Measurements from ENCODE around the gene PXDN.
"Not testable (repeated sequence)": the region's sequence is repeated elsewhere in the genome, so short reads cannot be mapped to it uniquely, and the experiment has no call there.

PXDN gene

DNA sequence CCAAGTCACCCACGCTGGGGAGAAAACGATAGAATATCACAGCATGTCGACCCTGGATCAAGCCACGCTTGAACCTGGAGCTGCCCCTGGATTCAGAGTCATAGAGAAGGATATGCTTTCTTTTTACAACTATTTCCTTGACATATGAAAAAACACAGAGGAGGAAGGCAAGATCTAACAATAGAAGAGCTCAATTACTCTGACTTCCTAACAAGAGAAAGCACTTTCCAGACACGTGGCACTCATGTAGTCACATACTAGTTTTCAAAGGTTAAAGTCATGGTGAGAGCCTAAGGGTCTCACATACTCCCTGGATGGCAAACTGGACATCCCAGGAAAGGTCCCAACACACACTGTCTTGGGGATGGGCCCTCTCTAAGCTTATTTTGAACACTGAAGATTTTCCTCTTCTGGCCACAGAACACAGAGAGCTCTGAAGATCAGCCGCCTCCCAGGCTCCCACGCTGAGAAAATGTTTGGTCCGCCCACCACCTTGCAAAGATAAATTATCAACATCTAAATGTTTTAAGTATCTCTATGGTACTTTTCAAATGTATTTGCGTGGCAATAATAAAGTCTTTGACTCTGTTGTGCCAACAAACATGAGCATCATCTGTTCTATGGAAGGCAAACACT is 4.9 kb downstream of the PXDN start:
- DNase-seq: no peak

DNA sequence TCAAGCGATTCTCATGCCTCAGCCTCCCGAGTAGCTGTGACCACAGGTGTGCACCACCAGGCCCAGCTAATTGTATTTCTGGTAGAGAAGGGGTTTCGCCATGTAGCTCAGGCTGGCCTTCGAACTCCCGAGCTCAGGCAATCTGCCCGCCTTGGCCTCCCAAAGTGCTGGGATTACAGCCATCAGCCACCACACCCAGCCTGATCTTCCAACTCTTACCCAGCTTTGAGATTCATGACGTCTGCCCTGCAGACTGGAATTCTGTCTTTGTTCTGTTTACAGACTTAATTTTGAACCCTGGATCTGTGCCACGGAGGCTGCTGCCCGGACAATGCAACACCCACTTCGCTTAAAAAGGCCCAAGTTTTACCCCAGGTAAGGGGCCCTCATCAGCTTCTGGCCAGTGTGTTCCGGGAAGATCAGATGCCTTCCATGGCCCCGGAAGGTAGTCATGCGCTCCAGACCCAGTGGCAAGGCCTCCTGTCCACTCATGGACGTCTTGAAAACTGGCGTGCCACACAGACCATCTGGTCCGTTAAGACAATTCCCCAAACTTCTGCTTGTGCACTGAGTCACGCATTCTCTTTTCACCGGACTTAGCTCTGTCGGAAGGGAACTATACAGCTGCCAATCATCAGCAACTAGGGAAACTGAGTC is 5.5 kb downstream of the PXDN start:
- DNase-seq: no peak

DNA sequence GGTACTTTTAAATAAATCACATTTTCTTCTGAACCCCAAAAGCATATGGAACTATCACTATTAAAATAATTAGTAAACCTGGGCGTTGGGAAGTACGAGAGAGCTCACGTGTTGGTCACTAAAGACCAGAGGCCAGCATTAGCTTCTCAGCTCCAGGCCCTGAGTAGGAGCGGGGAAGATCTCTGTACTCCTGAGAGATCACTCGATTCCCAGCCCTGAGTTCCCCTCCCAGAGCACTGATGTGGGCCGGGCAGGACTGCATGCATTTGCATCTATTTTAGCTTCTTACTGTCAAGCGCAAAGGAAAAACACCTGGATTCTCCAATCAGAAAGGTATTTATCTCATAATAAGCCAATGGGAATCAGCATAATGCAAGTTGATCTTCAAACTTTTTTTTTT is 6.2 kb downstream of the PXDN start:
- DNase-seq: no peak

DNA sequence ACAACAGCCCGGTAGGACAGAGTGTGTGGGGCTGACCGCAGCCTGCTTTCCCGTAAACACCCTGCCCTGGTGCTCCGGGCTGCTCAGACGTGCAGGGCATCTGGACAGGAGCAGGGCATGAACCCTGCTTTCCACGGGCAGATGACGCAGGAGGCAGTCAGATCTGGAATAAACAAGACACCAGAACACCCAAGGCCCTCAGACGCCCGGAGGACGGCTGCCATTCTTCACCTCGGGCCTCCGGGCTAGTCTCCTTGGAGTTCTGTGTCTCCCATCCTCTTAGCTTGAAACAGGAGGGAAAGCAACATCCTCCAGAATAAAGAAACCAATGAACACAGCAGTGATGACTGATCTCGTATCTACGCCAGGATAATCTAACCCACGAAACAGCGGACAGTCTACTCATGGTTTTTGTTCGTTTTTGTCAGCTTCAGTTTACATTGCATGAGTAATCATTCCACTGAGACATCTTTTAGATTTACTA is 7.3 kb downstream of the PXDN start:
- DNase-seq: no peak

DNA sequence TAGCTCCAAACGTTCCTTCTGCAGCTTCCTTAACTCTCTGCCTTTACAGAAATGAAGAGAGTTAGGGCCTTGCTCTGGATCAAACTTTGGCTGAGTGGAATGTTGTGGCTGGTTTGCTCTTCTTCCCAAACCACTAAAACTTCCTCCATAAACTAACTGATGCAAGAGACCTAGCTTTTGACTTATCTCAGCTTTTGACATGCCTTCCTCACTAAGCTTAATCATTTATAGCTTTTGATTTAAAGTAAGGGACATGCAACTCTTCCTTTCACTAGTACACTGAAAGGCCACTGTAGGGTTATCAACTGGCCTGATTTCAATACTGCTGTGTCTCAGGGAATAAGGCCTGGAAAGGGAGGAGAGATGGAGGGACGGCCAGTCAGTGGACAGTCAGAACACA is 8.3 kb downstream of the PXDN start:
- DNase-seq: no peak

DNA sequence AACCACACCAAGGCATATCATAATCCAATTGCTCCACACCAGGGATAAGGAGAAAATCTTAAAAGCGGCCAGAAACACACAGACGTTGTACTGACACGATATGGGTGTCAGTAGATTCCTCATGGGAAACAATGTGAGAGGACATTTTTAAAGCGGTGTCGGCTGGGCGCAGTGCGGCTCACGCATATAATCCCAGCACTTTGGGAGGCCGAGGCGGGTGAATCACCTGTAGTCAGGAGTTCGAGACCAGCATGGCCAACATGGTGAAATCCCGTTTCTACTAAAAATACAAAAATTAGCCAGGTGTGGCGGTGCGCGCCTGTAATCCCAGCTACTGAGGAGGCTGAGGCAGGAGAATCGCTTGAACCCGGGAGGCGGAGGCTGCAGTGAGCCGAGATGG is 11.0 kb downstream of the PXDN start:
- DNase-seq: not testable (repeated sequence)

DNA sequence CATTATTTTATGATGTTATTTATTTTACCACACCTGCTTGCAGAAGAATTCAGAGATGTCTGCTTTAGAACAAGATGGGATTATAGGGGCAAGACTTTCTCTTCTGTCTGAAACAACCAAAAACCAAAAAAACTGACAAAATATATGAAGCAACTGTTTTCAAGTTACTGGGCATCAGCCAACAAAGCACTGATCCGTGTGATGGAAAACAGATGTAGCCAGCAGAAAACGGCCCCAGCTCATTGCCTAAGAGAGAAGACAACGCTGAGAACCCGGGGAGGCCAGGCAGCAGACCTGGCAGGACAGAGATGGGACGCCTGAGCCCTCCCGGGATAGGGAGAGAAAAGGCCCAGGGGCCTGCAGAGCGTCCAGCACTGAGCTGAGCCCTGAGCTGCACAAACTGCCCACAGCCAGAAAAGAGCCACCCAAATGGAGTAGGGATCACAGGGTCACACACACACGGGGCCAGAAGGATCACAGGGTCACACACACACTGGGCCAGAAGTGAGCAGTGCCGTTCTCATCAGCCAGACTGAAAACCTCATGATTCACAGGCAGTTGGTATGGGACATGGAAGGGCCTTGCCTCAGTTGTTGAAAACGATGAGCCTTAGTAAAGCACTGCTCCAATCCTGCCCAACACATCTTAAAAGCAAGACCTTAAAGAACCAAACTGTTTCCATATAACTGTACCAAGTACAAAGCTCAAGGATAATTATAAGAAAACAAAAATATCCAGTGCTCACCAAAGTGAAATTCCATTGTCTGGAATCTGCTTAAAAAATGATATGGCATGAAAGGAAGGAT is 12.1 kb downstream of the PXDN start:
- DNase-seq: no peak

DNA sequence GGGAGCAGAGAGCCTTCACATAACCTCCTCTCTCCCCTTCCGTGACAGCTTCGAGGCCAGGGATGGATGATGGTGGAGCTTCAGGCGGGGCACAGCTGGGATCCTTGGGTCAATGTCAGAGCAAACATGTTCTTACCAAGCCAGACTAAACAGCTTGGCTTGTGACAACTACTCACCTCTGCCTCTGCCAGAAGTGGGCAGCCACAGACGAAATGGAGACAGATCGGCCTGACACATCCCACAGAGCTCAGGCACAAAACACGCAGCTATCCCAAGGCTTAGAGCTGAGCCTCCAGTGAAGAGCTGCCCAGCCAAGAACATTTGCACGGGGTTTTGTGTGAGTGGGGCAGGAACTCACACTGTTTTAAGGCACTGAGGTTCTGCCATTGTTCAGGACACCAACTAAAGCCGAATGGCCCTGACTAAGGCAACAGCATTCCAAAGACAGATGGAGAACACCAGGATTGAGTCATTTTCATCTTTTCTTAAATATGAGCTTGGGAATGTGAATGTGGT is 12.8 kb downstream of the PXDN start:
- no peak for DNase-seq

DNA sequence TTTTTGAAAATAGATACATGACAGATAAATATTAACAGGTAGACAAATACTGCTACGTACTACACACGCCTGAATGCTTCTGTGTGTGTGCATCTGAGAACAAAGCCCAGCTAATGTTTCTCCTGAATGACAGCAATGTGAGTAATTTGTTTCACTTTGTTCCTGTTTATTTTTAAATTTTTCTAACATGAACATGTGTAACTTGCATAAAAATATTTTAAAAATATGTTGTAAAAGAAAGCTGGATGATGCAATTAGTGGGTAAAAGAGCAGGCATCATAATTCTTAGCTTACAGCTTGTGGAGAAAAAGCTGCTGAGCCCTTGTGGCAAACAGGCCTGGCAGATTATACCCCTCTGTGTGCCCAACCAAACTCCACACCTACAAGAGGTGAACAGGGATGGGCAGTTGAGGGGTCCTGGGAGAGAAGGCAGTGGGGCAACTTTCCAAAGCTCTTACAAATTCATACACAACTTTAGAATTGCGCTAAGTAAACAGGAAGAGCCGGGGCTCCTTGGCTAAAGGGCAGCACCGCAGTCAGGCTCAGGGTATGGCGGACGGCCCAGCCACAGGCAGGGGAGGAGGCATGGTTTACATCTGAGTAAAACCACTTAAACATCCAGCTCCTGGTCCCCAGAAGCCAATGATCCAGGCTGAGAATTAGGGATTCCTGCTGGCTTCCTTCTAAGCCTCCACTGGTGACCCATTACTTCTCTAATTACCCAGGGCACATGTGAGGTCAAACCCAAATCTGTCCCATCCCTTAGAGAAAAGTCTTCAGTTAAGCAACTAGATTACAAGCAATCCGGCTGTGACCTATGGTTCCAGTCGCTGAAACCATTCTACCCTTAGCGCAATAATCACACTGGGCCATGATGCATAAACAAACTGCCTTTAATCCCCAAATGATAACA is 14.0 kb downstream of the PXDN start:
- no peak for DNase-seq

DNA sequence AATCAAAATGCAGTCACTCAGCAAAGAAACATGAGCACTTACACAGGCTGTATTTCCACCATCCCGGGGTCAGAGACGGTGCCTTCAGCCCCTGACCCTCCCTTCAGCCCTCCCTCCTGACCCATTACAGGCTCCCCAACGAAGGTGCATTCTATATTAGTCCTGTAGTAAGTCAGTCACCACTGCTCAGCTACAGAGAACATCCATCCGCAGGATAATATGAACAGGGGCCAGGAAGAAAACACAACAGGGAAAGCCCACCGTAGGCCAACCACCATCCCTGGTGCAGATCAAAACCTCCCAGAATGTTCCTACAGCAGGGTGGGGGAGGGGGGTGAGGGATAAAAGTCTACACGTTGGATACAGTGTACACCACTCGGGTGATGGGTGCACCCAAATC is 15.1 kb downstream of the PXDN start:
- no peak for DNase-seq

DNA sequence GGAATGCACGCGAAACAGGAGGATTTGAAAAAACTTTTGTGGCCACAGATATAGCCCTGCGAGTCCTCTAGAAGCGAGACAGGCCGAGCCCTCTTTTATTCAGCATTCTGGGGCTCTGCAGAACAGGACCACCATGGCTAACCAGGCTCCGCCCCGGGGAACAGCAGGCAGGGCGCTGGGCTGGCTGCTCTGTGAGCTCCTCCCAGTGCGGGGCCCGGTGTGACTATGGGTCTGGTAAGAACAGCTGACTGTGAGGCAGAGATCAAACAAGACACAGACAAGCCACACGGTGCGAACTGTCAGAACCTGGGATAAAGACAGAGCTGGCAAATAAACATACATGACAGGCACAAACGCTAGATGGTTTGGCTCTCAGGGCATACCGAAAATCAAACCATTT is 15.5 kb downstream of the PXDN start:
- no peak for DNase-seq

DNA sequence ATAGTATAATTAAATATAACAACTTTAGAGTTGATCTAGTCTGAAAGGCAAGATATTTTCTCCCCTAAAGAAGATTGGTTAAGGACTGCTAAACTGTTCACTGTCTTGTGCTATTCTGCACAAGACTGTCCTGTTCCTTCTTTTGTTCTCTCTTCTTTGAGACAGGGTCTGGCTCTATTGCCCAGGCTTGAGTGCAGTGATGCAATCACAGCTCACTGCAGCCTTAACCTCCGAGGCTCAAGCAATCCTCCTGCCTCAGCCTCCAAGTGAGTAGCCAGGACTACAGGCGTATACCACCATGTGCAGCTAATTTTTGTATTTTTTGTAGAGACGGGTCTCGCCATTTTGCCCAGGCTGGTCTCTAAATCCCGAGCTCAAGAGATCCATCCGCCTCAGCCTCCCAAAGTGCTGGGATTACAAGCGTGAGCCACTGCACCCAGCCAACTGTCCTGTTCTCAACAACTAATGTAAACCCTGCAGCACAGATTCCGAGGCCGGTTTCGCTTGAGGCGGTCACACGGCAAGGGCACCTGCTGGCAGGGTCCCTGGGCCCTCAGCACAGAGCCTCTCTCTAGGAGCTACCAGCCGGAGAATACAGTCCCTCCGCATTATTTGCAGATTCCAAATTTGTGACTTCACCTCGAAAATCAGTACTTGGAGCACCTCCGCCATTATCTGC is 16.4 kb downstream of the PXDN start:
- no peak for DNase-seq

DNA sequence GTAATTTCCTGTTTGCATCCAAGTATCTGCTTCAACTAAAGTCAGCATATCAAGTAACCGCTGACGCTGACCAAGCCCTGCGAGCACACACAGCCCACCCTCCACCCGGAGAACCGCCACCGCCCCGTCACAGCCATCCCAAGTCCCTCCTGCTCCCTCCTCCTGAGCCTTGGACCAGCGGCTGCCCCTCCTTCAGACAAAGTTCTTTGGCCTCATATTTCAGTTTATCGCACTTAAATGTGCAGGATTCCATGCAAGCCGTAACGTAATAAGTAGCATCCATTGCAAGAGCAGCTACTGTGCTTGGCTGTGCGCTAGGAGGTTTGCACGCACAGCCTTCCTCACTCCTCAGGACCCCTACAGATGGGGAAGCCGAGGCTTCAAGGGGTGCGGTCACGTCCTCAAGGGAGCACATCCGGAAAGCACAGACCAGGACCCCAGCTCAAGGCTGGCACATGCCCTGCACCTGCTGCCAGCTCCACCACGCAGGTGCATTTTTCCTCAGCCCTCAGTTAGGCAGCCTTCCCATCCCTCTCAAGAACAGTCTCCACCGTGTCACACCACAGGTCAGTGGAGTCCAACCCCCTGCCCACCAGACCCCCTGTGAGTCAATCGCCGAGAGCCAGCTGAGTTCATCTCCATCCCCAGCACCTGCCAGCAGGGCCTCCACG is 17.1 kb downstream of the PXDN start:
- no peak for DNase-seq

DNA sequence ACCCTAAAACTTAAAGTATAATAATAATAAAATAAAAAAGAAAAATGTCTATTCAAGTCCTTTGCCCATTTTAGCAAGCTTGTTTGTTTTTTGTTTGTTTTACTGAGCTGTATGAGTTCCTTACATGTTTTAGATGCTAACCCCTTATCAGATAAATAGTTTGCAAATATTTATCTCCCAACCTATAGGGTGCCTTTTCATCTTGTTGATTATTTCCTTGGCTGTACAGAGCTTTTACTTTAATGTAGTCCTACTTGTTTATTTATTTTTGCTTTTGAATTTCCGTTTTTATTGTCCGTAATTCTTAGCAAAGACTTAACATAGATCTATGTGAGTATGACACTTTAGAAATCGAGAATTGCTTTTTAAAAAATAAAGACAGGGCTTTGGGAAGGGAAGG is 17.8 kb downstream of the PXDN start:
- no peak for DNase-seq

DNA sequence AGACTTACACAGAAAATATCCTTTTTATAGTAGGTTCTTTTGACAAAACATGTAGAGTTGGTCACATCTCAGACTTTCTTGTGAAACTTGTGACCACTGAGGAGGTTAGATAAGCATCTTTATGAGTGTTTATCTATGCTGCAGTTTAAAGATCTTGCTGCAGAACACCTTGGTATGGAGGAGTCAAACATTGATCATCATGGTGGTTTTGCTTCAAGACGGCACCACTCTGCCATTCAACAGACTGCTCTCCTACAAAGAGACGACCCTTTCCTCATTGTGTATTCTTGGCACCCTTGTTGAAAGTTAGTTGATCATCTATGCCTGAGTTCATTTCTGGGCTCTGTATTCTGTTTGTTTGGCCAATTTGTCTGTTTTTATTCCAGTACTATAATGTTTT is 20.0 kb downstream of the PXDN start:
- not testable (repeated sequence) for DNase-seq

DNA sequence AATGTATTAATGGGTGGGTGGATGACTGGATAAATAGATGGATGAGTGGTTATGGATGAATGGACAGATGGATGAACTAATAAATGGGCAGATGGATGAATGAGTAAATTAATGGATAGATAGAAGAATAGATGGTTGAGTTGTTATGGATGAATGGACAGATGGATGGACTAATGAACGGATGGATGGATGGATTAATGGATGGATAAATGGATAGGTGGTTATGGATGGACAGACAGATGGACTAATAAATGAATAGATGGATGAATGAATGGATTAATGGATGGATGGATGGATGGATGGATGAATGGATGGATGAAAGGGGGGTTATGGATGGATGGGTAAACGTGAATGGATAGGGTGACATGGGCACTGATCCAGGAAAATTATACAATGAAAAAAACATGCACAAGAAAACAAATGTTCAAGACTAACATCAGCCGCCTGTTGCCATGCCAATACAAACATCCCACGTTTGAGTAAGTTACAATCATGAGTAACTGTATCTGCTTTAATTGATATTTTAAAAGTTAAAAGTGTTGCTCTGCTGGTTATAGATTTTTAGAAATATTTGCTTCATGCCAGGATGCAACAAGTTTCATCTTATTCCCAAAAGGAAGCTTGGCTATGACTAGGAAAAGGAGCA is 20.8 kb downstream of the PXDN start:
- DNase-seq: no peak

DNA sequence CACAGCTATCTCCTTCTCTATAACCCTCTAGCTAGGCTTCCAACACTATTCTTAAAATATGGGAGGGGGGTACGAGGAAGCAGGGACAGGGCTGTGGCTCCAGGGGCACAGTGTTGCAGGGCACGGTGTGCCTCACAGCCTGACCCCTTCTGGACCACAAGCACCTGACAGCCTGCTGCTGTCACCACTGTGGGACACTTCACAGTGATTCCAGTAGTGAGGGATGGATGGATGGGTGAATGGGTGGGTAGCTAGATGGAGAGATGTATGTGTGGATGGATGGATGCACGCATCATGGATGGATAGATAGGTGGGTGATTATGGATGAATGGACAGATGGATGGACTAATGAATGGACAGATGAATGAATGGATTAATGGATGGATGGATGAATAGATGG is 21.6 kb downstream of the PXDN start:
- no peak for DNase-seq

DNA sequence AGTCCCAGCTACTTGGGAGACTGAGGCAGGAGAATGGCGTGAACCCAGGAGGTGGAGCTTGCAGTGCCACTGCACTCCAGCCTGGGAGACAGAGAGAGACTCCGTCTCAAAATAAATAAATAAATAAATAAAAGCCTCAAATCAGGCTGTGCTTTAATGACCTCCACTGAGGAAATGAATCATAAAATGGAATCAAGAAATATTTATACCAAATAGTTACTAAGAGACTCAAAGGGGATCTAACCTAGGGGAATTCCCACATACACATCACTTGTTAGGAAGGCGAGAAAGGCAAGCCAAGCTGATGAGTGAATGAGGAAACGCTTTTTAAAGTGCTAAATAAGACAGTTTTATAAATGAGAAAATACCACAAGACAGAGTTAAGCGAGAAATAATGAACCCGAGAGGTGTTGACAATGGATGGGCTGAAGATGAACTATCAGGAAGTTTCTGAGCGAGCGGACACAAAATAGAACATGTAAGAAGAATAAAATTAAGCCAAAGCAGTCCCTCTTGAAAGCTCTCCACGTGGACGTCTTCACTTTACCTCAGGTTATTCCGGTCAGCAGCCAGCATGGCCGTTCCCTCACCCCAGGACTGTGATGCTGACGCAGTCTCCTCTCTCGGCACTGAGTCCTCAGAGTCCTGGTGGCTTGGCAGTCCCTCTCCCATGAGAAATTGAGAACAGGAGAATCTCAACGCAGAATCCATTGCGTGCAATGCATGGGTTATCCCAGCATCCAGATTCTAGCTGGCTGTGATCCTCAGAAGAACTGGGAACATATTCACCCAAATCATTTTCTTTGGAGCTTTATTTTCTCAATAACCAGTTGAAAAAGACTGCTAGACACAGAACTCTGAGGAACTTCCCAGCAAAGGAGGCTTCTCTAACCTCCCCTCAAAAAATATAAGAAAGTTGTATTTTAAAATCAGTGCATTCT is 22.3 kb downstream of the PXDN start:
- no peak for DNase-seq

DNA sequence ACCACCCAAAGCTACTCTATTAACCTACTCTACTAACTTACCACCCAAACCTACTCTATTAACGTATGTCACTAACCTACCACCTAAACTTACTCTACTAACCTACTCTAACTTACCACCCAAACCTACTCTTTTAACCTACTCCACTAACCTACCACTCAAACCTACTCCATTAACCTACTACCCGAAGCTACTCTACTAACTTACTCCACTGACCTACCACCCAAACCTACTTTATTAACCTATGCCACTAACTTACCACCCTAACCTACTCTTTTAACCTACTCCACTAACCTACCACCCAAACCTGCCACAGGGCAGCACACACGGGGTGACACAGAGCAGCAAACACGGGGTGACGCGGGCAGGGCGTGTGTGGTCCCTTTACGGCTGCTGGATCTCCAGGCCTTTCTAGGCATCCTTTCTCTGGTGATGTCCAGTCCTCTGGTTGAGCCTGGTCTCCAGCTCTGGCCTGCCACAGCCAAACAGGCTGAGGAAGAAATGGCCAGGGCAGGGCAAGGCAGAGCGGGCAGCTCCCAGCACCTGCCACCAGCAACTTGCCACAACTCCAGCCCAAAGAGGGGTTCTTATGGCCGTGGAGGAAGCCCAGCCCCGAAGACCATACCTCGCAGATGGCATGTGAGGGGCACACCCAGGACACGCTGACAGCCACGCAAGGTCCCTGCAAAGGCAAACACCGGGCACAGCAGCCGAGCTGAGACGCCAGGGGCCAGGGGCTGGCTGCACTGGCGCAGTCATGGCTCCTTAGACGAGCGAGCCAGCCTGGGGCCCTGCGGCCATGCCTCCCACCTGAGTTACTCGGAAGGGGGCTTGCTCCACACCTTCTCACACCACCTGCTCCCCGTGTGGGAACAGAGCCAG is 25.7 kb downstream of the PXDN start:
- DNase-seq: no peak
